GM12873 (cell line): ENCODE results near the gene ARL10.

Experiments
- CTCF ChIP-seq: IDR thresholded peaks from 2 replicates; pipeline ENCODE4 v1.5.1; 2012; ENCODE audit warnings: low read depth, mild to moderate bottlenecking, moderate library complexity, low read length, control low read depth; ENCODE audit not compliant: insufficient read depth; ENCODE audit errors: missing control alignments

ARL10 gene

GRCh38 chr5:176366232-176366894 lies 1.1 kb downstream of the ARL10 start:
- no peak for TF ChIP-seq CTCF

- no peak for TF ChIP-seq CTCF
Measured at GRCh38 chr5:176368726-176369125, 3.4 kb downstream of the ARL10 start.

- no peak for TF ChIP-seq CTCF
Measured at GRCh38 chr5:176369934-176370711, 4.8 kb downstream of the ARL10 start.

GRCh38 chr5:176371621-176372539 lies 6.6 kb downstream of the ARL10 start:
- no peak for TF ChIP-seq CTCF

GRCh38 chr5:176373100-176373818 lies 8.0 kb downstream of the ARL10 start:
- TF ChIP-seq CTCF = no peak

- TF ChIP-seq CTCF = no peak
Measured at GRCh38 chr5:176379881-176380280, 14.6 kb downstream of the ARL10 start.

- no peak for TF ChIP-seq CTCF
Measured at GRCh38 chr5:176381423-176381822, 16.1 kb downstream of the ARL10 start.
